ENCODE measurements around the gene UGT1A6.
A peak's percentile ranks its signal among the peaks of the same experiment; 100 is the strongest.
"Not testable (repeated sequence)": the region's sequence is repeated elsewhere in the genome, so short reads cannot be mapped to it uniquely, and the experiment has no call there.

Gene UGT1A6

DNA sequence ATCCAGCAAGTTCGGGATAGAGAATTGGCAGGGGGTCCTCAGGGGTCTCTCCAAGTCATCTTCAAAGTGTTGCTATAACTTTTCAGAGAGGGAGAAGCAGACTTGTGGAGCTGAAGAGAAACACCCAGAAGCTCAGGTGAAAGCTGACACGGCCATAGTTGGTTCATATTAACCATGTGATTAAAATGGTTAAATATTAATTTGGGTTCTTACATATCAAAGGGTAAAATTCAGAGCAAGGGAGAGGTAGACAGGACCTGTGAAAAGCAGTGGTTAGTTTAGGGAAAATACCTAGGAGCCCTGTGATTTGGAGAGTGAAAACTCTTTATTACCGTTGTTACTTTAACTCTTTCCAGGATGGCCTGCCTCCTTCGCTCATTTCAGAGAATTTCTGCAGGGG is at the start of gene UGT1A6:
Gene UGT1A6 (plus strand): TSS at position 243 of the 400 bp plus-strand sequence. CDS start 115 bp downstream, at position 358.
- DNase-seq (ENCODE audit: insufficient read length, low spot score) (no peak), FAIRE-seq (no peak)
- no peak for TF ChIP-seq POLR2A (IDR thresholded peaks at IDR 0.05; ENCODE audit: low read depth, low read length)

GRCh38 chr2:233643128-233643527 is 49.6 kb upstream of the UGT1A6 start:
- no peak for TF ChIP-seq POLR2A (IDR thresholded peaks at IDR 0.05; ENCODE audit: low read depth, low read length)
- DNase-seq (ENCODE audit: insufficient read length, low spot score) (no peak), FAIRE-seq (no peak)

DNA sequence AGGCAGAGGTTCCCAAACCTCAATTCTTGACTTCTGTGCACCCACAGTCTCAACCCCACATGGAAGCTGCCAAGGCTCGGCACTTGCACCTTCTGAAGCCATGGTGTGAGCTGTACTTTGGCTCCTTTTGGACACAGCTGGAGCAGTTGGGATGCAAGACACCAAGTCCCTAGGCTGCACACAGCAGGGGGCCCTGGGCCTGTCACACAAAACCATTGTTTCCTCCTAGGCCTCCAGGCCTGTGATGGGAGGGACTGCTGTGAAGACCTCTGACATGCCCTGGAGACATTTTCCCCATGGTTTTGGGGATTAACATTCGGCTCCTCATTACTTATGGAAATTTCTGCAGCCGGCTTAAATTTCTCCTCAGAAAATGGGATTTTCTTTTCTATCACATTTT is 46.7 kb upstream of the UGT1A6 start:
- not testable (repeated sequence) for DNase-seq (ENCODE audit: insufficient read length, low spot score); FAIRE-seq

DNA sequence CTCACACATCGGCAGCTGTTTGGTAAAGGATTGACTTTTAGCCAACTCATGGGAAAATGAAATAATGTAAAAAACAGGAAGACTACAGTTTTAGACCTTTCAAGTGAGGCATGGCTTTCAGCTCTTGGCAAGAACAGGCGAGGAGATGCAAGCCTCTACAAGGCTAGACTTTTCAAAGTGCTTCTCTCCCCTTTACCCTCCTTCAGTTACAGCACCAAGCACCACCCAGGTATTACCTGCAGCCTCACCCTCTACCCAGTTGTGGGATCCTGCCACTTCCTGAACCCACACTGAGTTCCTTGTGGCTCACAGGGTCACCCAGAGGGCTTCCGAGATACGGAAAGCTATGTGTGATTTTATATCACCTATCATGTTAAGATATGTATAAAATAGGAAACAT is 41.7 kb upstream of the UGT1A6 start:
- no peak for FAIRE-seq
- no peak for TF ChIP-seq POLR2A (IDR thresholded peaks at IDR 0.05; ENCODE audit: low read depth, low read length)
- DNase-seq (ENCODE audit: insufficient read length, low spot score) = no peak

- FAIRE-seq = no peak
These were observed 41.3 kb upstream of the UGT1A6 start for GRCh38 chr2:233651430-233651829.

GRCh38 chr2:233654501-233654900 is 38.2 kb upstream of the UGT1A6 start:
- DNase-seq (ENCODE audit: insufficient read length, low spot score) = no peak
- no peak for TF ChIP-seq POLR2A (IDR thresholded peaks at IDR 0.05; ENCODE audit: low read depth, low read length)
- no peak for FAIRE-seq

More at GRCh38 chr2:233651430-233651829, 41.3 kb upstream of the UGT1A6 start:
- no peak for DNase-seq (ENCODE audit: insufficient read length, low spot score)
- no peak for TF ChIP-seq POLR2A (IDR thresholded peaks at IDR 0.05; ENCODE audit: low read depth, low read length)

GRCh38 chr2:233655043-233655442 is 37.6 kb upstream of the UGT1A6 start:
- DNase-seq (ENCODE audit: insufficient read length, low spot score) = no peak
- TF ChIP-seq POLR2A (IDR thresholded peaks at IDR 0.05; ENCODE audit: low read depth, low read length) = no peak
- FAIRE-seq = no peak

- not testable (repeated sequence) for DNase-seq (ENCODE audit: insufficient read length, low spot score); FAIRE-seq
These were observed 36.7 kb upstream of the UGT1A6 start for GRCh38 chr2:233655943-233656342.

- no peak for FAIRE-seq
- no peak for DNase-seq (ENCODE audit: insufficient read length, low spot score)
- no peak for TF ChIP-seq POLR2A (IDR thresholded peaks at IDR 0.05; ENCODE audit: low read depth, low read length)
These were observed 36.2 kb upstream of the UGT1A6 start for GRCh38 chr2:233656443-233656842.

GRCh38 chr2:233658610-233659009 is 34.1 kb upstream of the UGT1A6 start:
- FAIRE-seq = no peak
- no peak for DNase-seq (ENCODE audit: insufficient read length, low spot score)
- TF ChIP-seq POLR2A (IDR thresholded peaks at IDR 0.05; ENCODE audit: low read depth, low read length) = no peak

DNA sequence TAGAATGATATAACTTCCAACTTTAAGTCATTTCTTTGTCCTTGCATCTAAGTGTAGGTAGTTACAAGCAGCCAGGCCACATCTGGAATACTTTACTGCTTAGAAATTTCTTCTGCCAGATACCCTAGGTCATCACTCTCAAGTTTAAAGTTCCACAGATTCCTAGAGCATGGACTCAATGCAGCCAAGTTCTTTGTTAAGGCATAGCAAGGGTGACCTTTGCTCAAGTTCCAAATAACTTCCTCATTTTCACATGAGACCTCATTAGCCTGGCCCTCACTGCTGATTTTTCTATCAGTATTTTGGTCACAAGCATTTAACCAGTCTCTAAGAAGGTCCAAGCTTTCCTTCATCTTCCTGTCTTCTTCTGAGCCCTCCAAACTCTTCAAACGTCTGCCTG is 28.8 kb upstream of the UGT1A6 start:
- FAIRE-seq = no peak
- DNase-seq (ENCODE audit: insufficient read length, low spot score) = no peak
- TF ChIP-seq POLR2A (IDR thresholded peaks at IDR 0.05; ENCODE audit: low read depth, low read length) = no peak

DNA sequence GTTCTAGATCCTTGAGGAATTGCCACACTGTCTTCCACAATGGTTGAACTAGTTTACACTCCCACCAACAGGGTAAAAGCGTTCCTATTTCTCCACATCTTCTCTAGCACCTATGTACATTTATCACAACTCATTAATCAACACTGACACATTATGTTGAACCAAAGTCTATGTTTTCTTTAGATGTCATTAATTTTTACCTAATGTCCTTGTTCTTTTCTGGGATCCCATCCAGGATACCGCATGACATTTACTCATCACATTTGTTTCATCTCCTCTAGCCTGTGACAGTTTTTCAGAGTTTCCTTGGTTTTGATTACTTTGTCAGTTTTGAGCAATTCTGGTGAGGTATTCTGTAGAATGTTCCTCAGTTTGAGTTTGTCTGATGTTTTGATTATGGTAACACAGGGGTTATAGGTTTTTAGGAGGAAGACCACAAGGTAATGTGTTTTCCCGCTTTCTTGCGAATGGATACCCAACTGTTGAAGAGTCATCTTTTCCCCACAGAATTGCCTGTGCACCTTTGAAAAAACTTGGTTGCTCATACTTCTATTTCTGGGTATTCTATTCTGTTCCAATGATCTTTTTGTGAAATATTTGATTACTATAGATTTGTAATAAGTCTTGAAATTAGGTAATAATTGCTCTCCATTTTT is 24.0 kb upstream of the UGT1A6 start:
- no peak for DNase-seq (ENCODE audit: insufficient read length, low spot score)
- FAIRE-seq = no peak

DNA sequence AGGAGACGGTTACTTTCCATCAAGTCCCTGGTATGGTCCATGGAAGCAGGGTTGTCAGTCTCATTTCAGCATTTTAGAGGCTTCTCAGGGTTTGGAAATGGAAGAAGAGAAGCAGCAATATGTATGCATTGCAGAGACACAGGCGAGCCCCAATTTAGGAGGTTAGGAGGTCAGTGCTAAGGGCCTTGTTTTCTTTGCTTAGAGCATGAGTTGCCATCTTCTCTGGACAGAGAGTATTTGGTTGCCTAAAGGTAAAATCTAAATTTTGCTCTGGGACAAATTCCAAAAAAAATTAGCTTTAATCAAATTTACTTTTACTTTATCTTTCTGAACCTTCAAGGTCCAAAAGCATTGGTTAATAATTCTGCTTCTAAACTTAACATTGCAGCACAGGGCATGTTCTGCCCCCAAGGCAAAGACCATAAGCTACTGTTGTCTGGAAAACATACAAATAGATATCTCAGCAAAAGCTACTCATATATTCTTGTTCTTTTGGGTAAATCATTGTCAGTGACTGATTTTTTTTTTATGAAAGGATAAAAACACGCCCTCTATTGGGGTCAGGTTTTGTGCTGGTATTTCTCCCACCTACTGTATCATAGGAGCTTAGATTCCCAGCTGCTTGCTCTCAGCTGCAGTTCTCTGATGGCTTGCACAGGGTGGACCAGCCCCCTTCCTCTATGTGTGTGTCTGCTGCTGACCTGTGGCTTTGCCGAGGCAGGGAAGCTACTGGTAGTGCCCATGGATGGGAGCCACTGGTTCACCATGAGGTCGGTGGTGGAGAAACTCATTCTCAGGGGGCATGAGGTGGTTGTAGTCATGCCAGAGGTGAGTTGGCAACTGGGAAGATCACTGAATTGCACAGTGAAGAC is 21.2 kb upstream of the UGT1A6 start, which contains the start of gene UGT1A9:
Gene UGT1A9 (plus strand): TSS at position 609 of the 872 bp plus-strand sequence. CDS start 37 bp downstream, at position 646.
- no peak for FAIRE-seq
- DNase-seq (ENCODE audit: insufficient read length, low spot score) = no peak
- TF ChIP-seq POLR2A (IDR thresholded peaks at IDR 0.05; ENCODE audit: low read depth, low read length) = no peak

More for the DNA sequence above, 24.0 kb upstream of the UGT1A6 start:
- TF ChIP-seq POLR2A (IDR thresholded peaks at IDR 0.05; ENCODE audit: low read depth, low read length) = no peak

- DNase-seq (ENCODE audit: insufficient read length, low spot score) (no peak), FAIRE-seq (no peak)
- no peak for TF ChIP-seq POLR2A (IDR thresholded peaks at IDR 0.05; ENCODE audit: low read depth, low read length)
These were observed 19.8 kb upstream of the UGT1A6 start for GRCh38 chr2:233672886-233673285.

GRCh38 chr2:233673896-233674295 is 18.8 kb upstream of the UGT1A6 start:
- no peak for TF ChIP-seq POLR2A (IDR thresholded peaks at IDR 0.05; ENCODE audit: low read depth, low read length)
- DNase-seq (ENCODE audit: insufficient read length, low spot score) (no peak), FAIRE-seq (peak; percentile 6)
